ENCODE data around the gene ADAMTS13. TPM values are rescaled to one million over a fixed set of nuclear protein-coding genes. Genes with fewer than 3 reads are reported as not detected.
A peak's percentile ranks its signal among the peaks of the same experiment; 100 is the strongest.

Gene ADAMTS13
- total RNA-seq, 1 donor from 2014 or later = 1.2 TPM

GRCh38 chr9:133454943-133455673, 32.9 kb downstream of the ADAMTS13 start:
- H3K4me3 Mint-ChIP-seq = no peak overlapping the region
- peaks cover 1% of the 10 kb centered on the region for H3K27me3 Mint-ChIP-seq (ENCODE audit: insufficient read depth)
- intact Hi-C loops (cut with micrococcal nuclease) = no loop called here
- H3K36me3 Mint-ChIP-seq (ENCODE audit: low read depth) = no peaks in the 10 kb centered on the region
- no peaks in the 10 kb centered on the region for H3K4me1 Mint-ChIP-seq (ENCODE audit: low read depth)
- no peak for DNase-seq (ENCODE audit: low spot score)
- no peak overlapping the region for H3K27ac Mint-ChIP-seq
- H3K9me3 Mint-ChIP-seq = no peaks in the 10 kb centered on the region

GRCh38 chr9:133455936-133456335, 33.8 kb downstream of the ADAMTS13 start:
- H3K4me1 Mint-ChIP-seq (ENCODE audit: low read depth) = no peaks in the 10 kb centered on the region
- no peak overlapping the region for H3K4me3 Mint-ChIP-seq
- intact Hi-C loops (cut with micrococcal nuclease) = no loop called here
- peaks cover 1% of the 10 kb centered on the region for H3K27me3 Mint-ChIP-seq (ENCODE audit: insufficient read depth)
- H3K36me3 Mint-ChIP-seq (ENCODE audit: low read depth) = no peaks in the 10 kb centered on the region
- no peak for DNase-seq (ENCODE audit: low spot score)
- H3K9me3 Mint-ChIP-seq = no peaks in the 10 kb centered on the region
- no peak overlapping the region for H3K27ac Mint-ChIP-seq

GRCh38 chr9:133456409-133456808, 34.2 kb downstream of the ADAMTS13 start:
- intact Hi-C loops (cut with micrococcal nuclease) = no loop called here
- Mint-ChIP-seq H3K4me1 (ENCODE audit: low read depth) (no peaks in the 10 kb centered on the region), H3K36me3 (ENCODE audit: low read depth) (no peaks in the 10 kb centered on the region), H3K4me3 (no peak overlapping the region), H3K27me3 (ENCODE audit: insufficient read depth) (peaks cover 5% of the 10 kb centered on the region), H3K9me3 (no peaks in the 10 kb centered on the region), H3K27ac (no peak overlapping the region)
- no peak for DNase-seq (ENCODE audit: low spot score)

GRCh38 chr9:133457233-133457632, 35.1 kb downstream of the ADAMTS13 start:
- peaks cover 9% of the 10 kb centered on the region for H3K27me3 Mint-ChIP-seq (ENCODE audit: insufficient read depth)

GRCh38 chr9:133457748-133458147, 35.6 kb downstream of the ADAMTS13 start:
- H3K27me3 Mint-ChIP-seq (ENCODE audit: insufficient read depth) = peaks cover 12% of the 10 kb centered on the region
- no peak overlapping the region for H3K27ac Mint-ChIP-seq
- H3K9me3 Mint-ChIP-seq = no peaks in the 10 kb centered on the region
- H3K36me3 Mint-ChIP-seq (ENCODE audit: low read depth) = no peaks in the 10 kb centered on the region
- DNase-seq (ENCODE audit: low spot score) = no peak
- H3K4me1 Mint-ChIP-seq (ENCODE audit: low read depth) = no peaks in the 10 kb centered on the region
- H3K4me3 Mint-ChIP-seq = no peak overlapping the region
- intact Hi-C loops (cut with micrococcal nuclease) = loop anchor here (2.0 kb wide), 1 partner anchor 535 kb away; the partner anchor contains the start of gene VAV2

More at GRCh38 chr9:133457233-133457632, 35.1 kb downstream of the ADAMTS13 start:
- intact Hi-C loops (cut with micrococcal nuclease) = no loop called here
- Mint-ChIP-seq H3K27ac (no peak overlapping the region), H3K9me3 (no peaks in the 10 kb centered on the region), H3K4me3 (no peak overlapping the region), H3K4me1 (ENCODE audit: low read depth) (no peaks in the 10 kb centered on the region), H3K36me3 (ENCODE audit: low read depth) (no peaks in the 10 kb centered on the region)
- DNase-seq (ENCODE audit: low spot score) = no peak

- Mint-ChIP-seq H3K9me3 (no peaks in the 10 kb centered on the region), H3K27ac (no peak overlapping the region), H3K4me3 (no peak overlapping the region), H3K36me3 (ENCODE audit: low read depth) (no peaks in the 10 kb centered on the region), H3K27me3 (ENCODE audit: insufficient read depth) (peaks cover 11% of the 10 kb centered on the region), H3K4me1 (ENCODE audit: low read depth) (no peaks in the 10 kb centered on the region)
- no peak for DNase-seq (ENCODE audit: low spot score)
- intact Hi-C loops (cut with micrococcal nuclease) = loop anchor here (1.0 to 2.0 kb wide), 8 partner anchors 21 to 610 kb away; partner anchors contain the start of genes BRD3, RALGDS, REXO4 and SLC2A6
Measured at GRCh38 chr9:133458643-133459312, 36.6 kb downstream of the ADAMTS13 start.

- H3K4me1 Mint-ChIP-seq (ENCODE audit: low read depth) = no peaks in the 10 kb centered on the region
- DNase-seq (ENCODE audit: low spot score) = peak; percentile 80
Measured at GRCh38 chr9:133459476-133460404, 37.6 kb downstream of the ADAMTS13 start, which contains the start of gene CACFD1. CACFD1 (plus strand) TSS chr9:133459978; CDS start chr9:133460067, 89 bp downstream.

GRCh38 chr9:133460405-133461175, 38.4 kb downstream of the ADAMTS13 start:
- Mint-ChIP-seq H3K4me3 (peak overlapping the region; percentile 70), H3K9me3 (no peaks in the 10 kb centered on the region), H3K36me3 (ENCODE audit: low read depth) (no peaks in the 10 kb centered on the region), H3K27me3 (ENCODE audit: insufficient read depth) (peaks cover 11% of the 10 kb centered on the region), H3K4me1 (ENCODE audit: low read depth) (no peaks in the 10 kb centered on the region), H3K27ac (peak overlapping the region; percentile 19)
- intact Hi-C loops (cut with micrococcal nuclease) = no loop called here
- DNase-seq (ENCODE audit: low spot score) = no peak

More at GRCh38 chr9:133459476-133460404, 37.6 kb downstream of the ADAMTS13 start, which contains the start of gene CACFD1:
- Mint-ChIP-seq H3K36me3 (ENCODE audit: low read depth) (no peaks in the 10 kb centered on the region), H3K9me3 (no peaks in the 10 kb centered on the region), H3K27ac (peak within 1 kb of the TSS; percentile 77), H3K27me3 (ENCODE audit: insufficient read depth) (peaks cover 11% of the 10 kb centered on the region), H3K4me3 (peak within 1 kb of the TSS; percentile 86)
- intact Hi-C loops (cut with micrococcal nuclease) = loop anchor here (1.0 to 2.0 kb wide), 8 partner anchors 20 to 609 kb away; partner anchors contain the start of genes BRD3, RALGDS, REXO4 and SLC2A6

GRCh38 chr9:133461975-133462374, 39.8 kb downstream of the ADAMTS13 start:
- H3K27ac Mint-ChIP-seq = no peak overlapping the region
- intact Hi-C loops (cut with micrococcal nuclease) = no loop called here

GRCh38 chr9:133463234-133463863, 41.2 kb downstream of the ADAMTS13 start:
- no peaks in the 10 kb centered on the region for H3K4me1 Mint-ChIP-seq (ENCODE audit: low read depth)
- no peaks in the 10 kb centered on the region for H3K36me3 Mint-ChIP-seq (ENCODE audit: low read depth)
- no peaks in the 10 kb centered on the region for H3K9me3 Mint-ChIP-seq
- intact Hi-C loops (cut with micrococcal nuclease) = no loop called here
- H3K4me3 Mint-ChIP-seq = no peak overlapping the region
- H3K27me3 Mint-ChIP-seq (ENCODE audit: insufficient read depth) = peaks cover 11% of the 10 kb centered on the region
- H3K27ac Mint-ChIP-seq = no peak overlapping the region
- no peak for DNase-seq (ENCODE audit: low spot score)

More at GRCh38 chr9:133461975-133462374, 39.8 kb downstream of the ADAMTS13 start:
- no peaks in the 10 kb centered on the region for H3K36me3 Mint-ChIP-seq (ENCODE audit: low read depth)
- H3K27me3 Mint-ChIP-seq (ENCODE audit: insufficient read depth) = peaks cover 11% of the 10 kb centered on the region
- H3K4me1 Mint-ChIP-seq (ENCODE audit: low read depth) = no peaks in the 10 kb centered on the region
- H3K9me3 Mint-ChIP-seq = no peaks in the 10 kb centered on the region
- no peak for DNase-seq (ENCODE audit: low spot score)
- H3K4me3 Mint-ChIP-seq = no peak overlapping the region

GRCh38 chr9:133463864-133464615, 41.9 kb downstream of the ADAMTS13 start:
- Mint-ChIP-seq H3K27me3 (ENCODE audit: insufficient read depth) (peaks cover 11% of the 10 kb centered on the region), H3K27ac (no peak overlapping the region), H3K9me3 (no peaks in the 10 kb centered on the region), H3K4me1 (ENCODE audit: low read depth) (no peaks in the 10 kb centered on the region), H3K36me3 (ENCODE audit: low read depth) (no peaks in the 10 kb centered on the region), H3K4me3 (no peak overlapping the region)
- intact Hi-C loops (cut with micrococcal nuclease) = no loop called here
- DNase-seq (ENCODE audit: low spot score) = no peak
